HG02884 (cell line): Measurements from ENCODE around the gene MCAT.

Source experiments
- ATAC-seq: cut with Tn5 transposase; IDR thresholded peaks from one replicate; pipeline ENCODE4 v1.9.1; 2021; ENCODE audit warnings: mild to moderate bottlenecking, moderate library complexity; ENCODE audit not compliant: unreplicated experiment

The MCAT gene

GRCh38 chr22:43173976-43174720 lies 30.9 kb upstream of the MCAT start:
- no peak for ATAC-seq

- ATAC-seq, result no peak
Observed at GRCh38 chr22:43173566-43173965, 30.4 kb upstream of the MCAT start.

GRCh38 chr22:43172191-43172590 lies 29.0 kb upstream of the MCAT start:
- ATAC-seq, result no peak

GRCh38 chr22:43171607-43172006 lies 28.4 kb upstream of the MCAT start:
- no peak for ATAC-seq

- no peak for ATAC-seq
Observed at GRCh38 chr22:43171019-43171491, 27.9 kb upstream of the MCAT start.

- ATAC-seq, result no peak
Observed at GRCh38 chr22:43170131-43170480, 26.9 kb upstream of the MCAT start.

- ATAC-seq, result no peak
Observed at GRCh38 chr22:43169310-43170130, 26.3 kb upstream of the MCAT start.

GRCh38 chr22:43168471-43169309 lies 25.5 kb upstream of the MCAT start:
- no peak for ATAC-seq

- ATAC-seq, result no peak
Observed at GRCh38 chr22:43167001-43167589, 23.9 kb upstream of the MCAT start.

GRCh38 chr22:43166132-43166930 lies 23.1 kb upstream of the MCAT start:
- ATAC-seq, result no peak

GRCh38 chr22:43164636-43165035 lies 21.4 kb upstream of the MCAT start:
- no peak for ATAC-seq

GRCh38 chr22:43163241-43163795 lies 20.1 kb upstream of the MCAT start:
- no peak for ATAC-seq

GRCh38 chr22:43162412-43163150 lies 19.4 kb upstream of the MCAT start:
- ATAC-seq, result no peak

GRCh38 chr22:43160497-43161126 lies 17.4 kb upstream of the MCAT start:
- ATAC-seq, result no peak

- no peak for ATAC-seq
Observed at GRCh38 chr22:43159484-43160178, 16.4 kb upstream of the MCAT start.

- ATAC-seq, result no peak
Observed at GRCh38 chr22:43158778-43159483, 15.7 kb upstream of the MCAT start.

- no peak for ATAC-seq
Observed at GRCh38 chr22:43157874-43158546, 14.8 kb upstream of the MCAT start.
